ENCODE results near the gene ACTR8.

GRCh38 chr3:53819163-53819868 is 62.6 kb downstream of the ACTR8 start:
- TF ChIP-seq EZH2 (IDR thresholded peaks at IDR 0.05; ENCODE audit: low read length, unreplicated experiment) (no peak), CTCF (conservative IDR thresholded peaks at IDR 0.05; ENCODE audit: low read depth, low read length) (no peak)

All from PC-3 (cell line).